Endodermal cell (in vitro differentiated cells): ENCODE data around the gene MIEF1. TPM values are rescaled to one million over a fixed set of nuclear protein-coding genes. Genes with fewer than 3 reads are reported as not detected.
A peak's percentile ranks its signal among the peaks of the same experiment; 100 is the strongest.

Experiments used
- DNase-seq: peaks from one replicate; pipeline ENCODE4 v3.0.0-alpha.2; 2017
- H3K27ac ChIP-seq: 2 replicates; pipeline ENCODE4 v1.5.1; 2013; ENCODE audit warnings: mild to moderate bottlenecking, low read depth, low read length, moderate library complexity
- H3K27me3 ChIP-seq: 2 replicates; pipeline ENCODE4 v1.6.1; 2013; ENCODE audit warnings: mild to moderate bottlenecking, low read length, moderate library complexity; ENCODE audit not compliant: insufficient read depth, control insufficient read depth, poor library complexity, severe bottlenecking
- H3K36me3 ChIP-seq: 2 replicates; pipeline ENCODE4 v1.7.0; 2013; ENCODE audit warnings: mild to moderate bottlenecking, low read length, moderate library complexity; ENCODE audit not compliant: control insufficient read depth, insufficient read depth
- H3K4me1 ChIP-seq: one replicate; pipeline ENCODE4 v1.7.0; 2013; ENCODE audit warnings: low read length; ENCODE audit not compliant: control insufficient read depth, insufficient read depth
- H3K4me3 ChIP-seq: 2 replicates; pipeline ENCODE4 v1.5.1; 2013; ENCODE audit warnings: mild to moderate bottlenecking, low read length, moderate library complexity
- H3K9ac ChIP-seq: 2 replicates; pipeline ENCODE4 v1.6.1; 2013; ENCODE audit warnings: mild to moderate bottlenecking, low read length, moderate library complexity; ENCODE audit not compliant: poor library complexity, severe bottlenecking; ENCODE audit errors: extremely low read depth
- H3K9me3 ChIP-seq: 2 replicates; pipeline ENCODE4 v1.6.1; 2013; ENCODE audit warnings: mild to moderate bottlenecking, low read length, moderate library complexity; ENCODE audit not compliant: control insufficient read depth
- H3K27ac Mint-ChIP-seq: 2 replicates; pipeline ENCODE4 v1.8.0; 2020; ENCODE audit warnings: mixed read lengths
- H3K27me3 Mint-ChIP-seq: 2 replicates; pipeline ENCODE4 v1.8.0; 2021; ENCODE audit warnings: mild to moderate bottlenecking, mixed read lengths; ENCODE audit not compliant: insufficient read depth
- H3K36me3 Mint-ChIP-seq: 2 replicates; pipeline ENCODE4 v1.8.0; 2020; ENCODE audit warnings: low read depth, mixed read lengths
- H3K4me1 Mint-ChIP-seq: 2 replicates; pipeline ENCODE4 v1.8.0; 2020; ENCODE audit warnings: mixed read lengths
- H3K4me3 Mint-ChIP-seq: 2 replicates; pipeline ENCODE4 v1.8.0; 2020; ENCODE audit warnings: mild to moderate bottlenecking, moderate library complexity, mixed read lengths
- H3K9me3 Mint-ChIP-seq: 2 replicates; pipeline ENCODE4 v1.8.0; 2020; ENCODE audit warnings: mild to moderate bottlenecking, mixed read lengths
- CTCF ChIP-seq: fragments of 200-600 bp; sonication (generic); conservative IDR thresholded peaks from 2 replicates; pipeline ENCODE4 v1.5.0; 2021; ENCODE audit warnings: antibody characterized with exemption, mild to moderate bottlenecking
- WGBS, 2 experiments: methylation state at CpG; one replicate each; pipeline versions ENCODE4 v1.1.5 to v1.1.7; 2013; ENCODE audit warnings: missing lambda C conversion rate in 2 of 2, mixed read lengths in 1 of 2; ENCODE audit not compliant: insufficient coverage in 1 of 2, insufficient read length in 1 of 2; 5-methylcytosine and 5-hydroxymethylcytosine counted together
- total RNA-seq, 2 donors: library from RNA; stranded (reverse); fragmentation: NEBNext Ultra II Directional in 1 of 2; extraction: Animal tissue kit (Norgen Biotek cat#: 25700) in 1 of 2; gene quantifications; 2 replicates in 1 of 2; 3 replicates in 1 of 2; pipeline ENCODE4 v1.2.1, GENCODE V29; 2021

MIEF1 gene
- total RNA-seq, 2 donors from 2014 or later: 36.0 to 43.3 TPM

DNA sequence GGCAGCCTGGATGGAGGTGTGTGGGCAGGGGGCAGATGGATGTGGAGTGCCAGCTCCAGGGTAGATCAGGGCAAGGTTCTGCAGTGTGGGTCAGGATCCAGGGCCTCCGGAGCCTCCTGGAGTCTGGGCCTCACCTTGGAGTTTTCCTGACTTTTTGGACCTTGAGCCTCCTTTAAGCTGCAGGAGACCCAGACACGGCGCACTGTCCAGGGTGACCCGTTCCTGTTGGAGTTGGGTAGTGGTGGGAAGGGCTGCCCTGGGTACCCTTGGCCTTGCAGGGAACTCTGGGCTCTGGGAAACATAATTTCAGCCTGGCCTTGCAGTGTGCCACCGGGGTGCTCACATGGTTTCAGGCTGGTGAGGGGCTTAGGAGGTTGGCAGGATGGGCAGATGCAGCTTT, 28.2 kb upstream of the MIEF1 start:
- WGBS, 2 experiments: 97 to 98% methylated on average over 5 of the region's 5 CpGs
- peaks cover 35% of the 10 kb centered on the region for H3K4me1 Mint-ChIP-seq
- H3K27me3 ChIP-seq: no peaks in the 10 kb centered on the region
- H3K27me3 Mint-ChIP-seq: no peaks in the 10 kb centered on the region
- no peak overlapping the region for H3K4me3 Mint-ChIP-seq
- H3K27ac ChIP-seq: no peak overlapping the region
- no peak overlapping the region for H3K27ac Mint-ChIP-seq
- H3K9ac ChIP-seq: no peak overlapping the region
- no peak for DNase-seq
- no peak for TF ChIP-seq CTCF
- no peaks in the 10 kb centered on the region for H3K36me3 Mint-ChIP-seq
- H3K9me3 Mint-ChIP-seq: no peaks in the 10 kb centered on the region
- peaks cover 42% of the 10 kb centered on the region for H3K4me1 ChIP-seq
- H3K36me3 ChIP-seq: no peaks in the 10 kb centered on the region
- H3K9me3 ChIP-seq: no peaks in the 10 kb centered on the region
- no peak overlapping the region for H3K4me3 ChIP-seq

- H3K4me3 ChIP-seq: no peak overlapping the region
- 68 to 80% methylated on average over 1 to 10 of the region's 11 CpGs for WGBS, 2 experiments
- H3K4me3 Mint-ChIP-seq: no peak overlapping the region
Measured at GRCh38 chr22:39474351-39475111, 27.6 kb upstream of the MIEF1 start.

GRCh38 chr22:39475337-39475736, 26.8 kb upstream of the MIEF1 start:
- Mint-ChIP-seq H3K27ac (no peak overlapping the region), H3K27me3 (no peaks in the 10 kb centered on the region), H3K36me3 (no peaks in the 10 kb centered on the region), H3K4me1 (peaks cover 30% of the 10 kb centered on the region), H3K4me3 (no peak overlapping the region), H3K9me3 (no peaks in the 10 kb centered on the region)
- Histone ChIP-seq H3K27me3 (no peaks in the 10 kb centered on the region), H3K4me1 (peaks cover 36% of the 10 kb centered on the region), H3K9me3 (no peaks in the 10 kb centered on the region), H3K9ac (no peak overlapping the region), H3K27ac (peak overlapping the region; percentile 18), H3K36me3 (no peaks in the 10 kb centered on the region), H3K4me3 (no peak overlapping the region)
- no peak for DNase-seq
- 84 to 89% methylated on average over 6 to 9 of the region's 9 CpGs for WGBS, 2 experiments
- TF ChIP-seq CTCF: no peak

More at GRCh38 chr22:39474351-39475111, 27.6 kb upstream of the MIEF1 start:
- H3K27ac ChIP-seq: no peak overlapping the region
- peaks cover 42% of the 10 kb centered on the region for H3K4me1 ChIP-seq
- peak; percentile 76 for DNase-seq
- H3K36me3 ChIP-seq: no peaks in the 10 kb centered on the region
- Mint-ChIP-seq H3K27ac (no peak overlapping the region), H3K36me3 (no peaks in the 10 kb centered on the region), H3K27me3 (no peaks in the 10 kb centered on the region), H3K9me3 (no peaks in the 10 kb centered on the region), H3K4me1 (peaks cover 35% of the 10 kb centered on the region)
- no peak overlapping the region for H3K9ac ChIP-seq
- H3K9me3 ChIP-seq: no peaks in the 10 kb centered on the region
- H3K27me3 ChIP-seq: no peaks in the 10 kb centered on the region
- TF ChIP-seq CTCF: no peak
